HepG2 (cell line): ENCODE measurements around the gene RNF222. TPM values are rescaled to one million over a fixed set of nuclear protein-coding genes. Genes with fewer than 3 reads are reported as not detected.

Source experiments
- ATAC-seq: fragments of 200-7000 bp; cut with Tn5 transposase; 3 replicates; pipeline ENCODE4 v1.9.1; 2020; ENCODE audit warnings: mild to moderate bottlenecking, moderate library complexity
- BruUV-seq: library from RNA; stranded (reverse); fragments of 400-500 nt; replicated peaks from 2 replicates; lab custom pipeline; 2021; lab: Mats Ljungman, UMichigan
- CTCF ChIA-PET: fragments of 300-600 bp; formaldehyde crosslinking; extraction: SDS; loops from one replicate; lab custom pipeline; 2021; ENCODE audit warnings: low total read pairs, inconsistent platforms, low intra/inter-chr PET ratio; lab: Yijun Ruan, JAX
- POLR2A ChIA-PET: fragments of 350-600 bp; sonication (Branson Sonifier 250); formaldehyde crosslinking; loops from one replicate; lab custom pipeline; 2020; ENCODE audit warnings: antibody characterized with exemption, inconsistent platforms; lab: Yijun Ruan, JAX
- DNase-seq: peaks from one replicate; pipeline ENCODE4 v3.0.0-alpha.2; 2015; ENCODE audit warnings: low spot score
- FAIRE-seq: peaks from 3 replicates; lab custom pipeline; 2011; peaks lifted over from hg19 to GRCh38; lab: Jason Lieb, UNC
- H2AFZ ChIP-seq: one replicate; pipeline ENCODE4 v1.6.1; 2011; ENCODE audit warnings: low read length, inconsistent platforms
- H3K27ac ChIP-seq: fragments of 300-600 bp; 3 replicates; pipeline ENCODE4 v1.8.0; 2011; ENCODE audit warnings: mixed run types, mild to moderate bottlenecking, mixed read lengths, low read length, inconsistent platforms; ENCODE audit not compliant: insufficient read depth; ENCODE audit errors: extremely low read length
- H3K27me3 ChIP-seq, 2 experiments: fragments of 200-600 bp in 1 of 2; 2 replicates in 1 of 2; 3 replicates in 1 of 2; pipeline versions ENCODE4 v1.6.0 to v1.8.0; 2011; ENCODE audit warnings: low read length in 2 of 2, mild to moderate bottlenecking in 2 of 2, moderate library complexity in 2 of 2, inconsistent platforms in 1 of 2; ENCODE audit not compliant: insufficient read depth in 2 of 2, control insufficient read depth in 1 of 2
- H3K36me3 ChIP-seq, 2 experiments: fragments of 200-600 bp in 1 of 2; replicated peaks in 1 of 2; 2 replicates in 1 of 2; 3 replicates in 1 of 2; pipeline versions ENCODE4 v1.5.1 to v1.8.0; 2011; ENCODE audit warnings: low read length in 2 of 2, inconsistent platforms in 1 of 2; ENCODE audit not compliant: insufficient read depth in 2 of 2, control insufficient read depth in 1 of 2
- H3K4me1 ChIP-seq: 2 replicates; pipeline ENCODE4 v1.5.1; 2012; ENCODE audit warnings: low read length, inconsistent platforms; ENCODE audit not compliant: insufficient read depth
- H3K4me2 ChIP-seq: 2 replicates; pipeline ENCODE4 v1.6.0; 2011; ENCODE audit warnings: low read depth, low read length, inconsistent platforms
- H3K4me3 ChIP-seq, 3 experiments: fragments of 200-600 bp in 1 of 3; sonication (generic), shearing (Covaris generic) in 1 of 3; replicated peaks in 1 of 3; 2 replicates each; pipeline ENCODE4 v1.5.1; 2011 to 2016; ENCODE audit warnings: low read length in 3 of 3, inconsistent platforms in 2 of 3, low read depth in 2 of 3, mild to moderate bottlenecking in 2 of 3, control low read depth in 1 of 3, mixed read lengths in 1 of 3; ENCODE audit not compliant: insufficient read depth in 1 of 3
- H3K79me2 ChIP-seq: one replicate; pipeline ENCODE4 v1.6.1; 2011; ENCODE audit warnings: low read length, inconsistent platforms; ENCODE audit not compliant: insufficient read depth
- H3K9ac ChIP-seq: 2 replicates; pipeline ENCODE4 v1.6.0; 2011; ENCODE audit warnings: mild to moderate bottlenecking, low read depth, low read length, inconsistent platforms; ENCODE audit not compliant: insufficient read depth
- H3K9me3 ChIP-seq: 2 replicates; pipeline ENCODE4 v1.5.1; 2012; ENCODE audit warnings: mild to moderate bottlenecking, low read length
- H4K20me1 ChIP-seq: 2 replicates; pipeline ENCODE4 v1.6.0; 2011; ENCODE audit warnings: inconsistent platforms, mild to moderate bottlenecking, low read length, moderate library complexity; ENCODE audit not compliant: insufficient read depth
- CENPX ChIP-seq: sonication (generic); formaldehyde crosslinking; IDR thresholded peaks from 2 replicates; pipeline ENCODE4 v1.9.0; 2021; ENCODE audit warnings: mild to moderate bottlenecking, missing genetic modification reagents, moderate library complexity
- TCF7L2 ChIP-seq: IDR thresholded peaks from 2 replicates; pipeline ENCODE4 v1.6.1; 2011; ENCODE audit warnings: mild to moderate bottlenecking, low read depth, low read length, moderate library complexity
- ZBTB49 ChIP-seq: sonication (generic); formaldehyde crosslinking; IDR thresholded peaks from 2 replicates; pipeline ENCODE4 v1.4.0; 2020; ENCODE audit warnings: missing genetic modification reagents, borderline replicate concordance
- ZMYM3 ChIP-seq: sonication (generic); formaldehyde crosslinking; IDR thresholded peaks from 2 replicates; pipeline ENCODE4 v1.5.1; 2020; ENCODE audit warnings: mild to moderate bottlenecking, missing genetic modification reagents
- ZNF3 ChIP-seq: IDR thresholded peaks from 2 replicates; pipeline ENCODE4 v1.7.0; 2017; ENCODE audit warnings: inconsistent platforms
- ZNF362 ChIP-seq: sonication (generic); formaldehyde crosslinking; IDR thresholded peaks from 2 replicates; pipeline ENCODE4 v1.4.0; 2020; ENCODE audit warnings: missing genetic modification reagents, mild to moderate bottlenecking, borderline replicate concordance
- ZNF629 ChIP-seq: sonication (generic); formaldehyde crosslinking; conservative IDR thresholded peaks from 2 replicates; pipeline ENCODE4 v1.5.0; 2020; ENCODE audit warnings: missing genetic modification reagents
- WGBS: methylation state at CpG from one replicate; pipeline ENCODE4 v1.1.6; 2017; ENCODE audit warnings: low lambda C conversion rate; 5-methylcytosine and 5-hydroxymethylcytosine counted together
- in situ Hi-C: cut with HindIII; loops from 2 replicates; pipeline ENCODE4 v1.10.0; 2017; ENCODE audit warnings: low pct_unique_long_range_greater_than_20kb; ENCODE audit not compliant: extremely low pct_ligation_motif_present
- intact Hi-C: fragments of 100-400 bp; cut with micrococcal nuclease; formaldehyde crosslinking; loops from one replicate; pipeline ENCODE4 v1.10.0; 2022; ENCODE audit not compliant: unreplicated experiment
- polyA plus RNA-seq, 8 experiments: library from polyadenylated mRNA; depleted of rRNA in 3 of 8; stranded (reverse) in 7 of 8; unstranded in 1 of 8; fragments of >200 nt; fragmentation: Illumina TruSeq in 4 of 8; extraction: Trizol in 4 of 8; gene quantifications; 2 replicates each; pipeline versions ENCODE4 v1.2.1 to v1.2.3, GENCODE V29; 2011 to 2016; ENCODE audit warnings: low read depth in 4 of 8, missing spikeins in 1 of 8, mixed read lengths in 1 of 8; ENCODE audit not compliant: insufficient read depth in 1 of 8
- total RNA-seq, 5 experiments: library from RNA; depleted of rRNA; stranded (reverse); fragments of >200 nt; fragmentation: Illumina TruSeq; extraction: Trizol; gene quantifications; 2 replicates each; pipeline ENCODE4 v1.2.3, GENCODE V29; 2016; ENCODE audit warnings: low read depth in 1 of 5
- TF ChIP-seq, protein P1 (sequence below): sonication (generic); formaldehyde crosslinking; conservative IDR thresholded peaks from 2 replicates; pipeline ENCODE4 v1.4.0; 2020; ENCODE audit warnings: missing genetic modification reagents

RNF222 gene
- total and polyA plus RNA-seq, 2 of the 13 experiments (the other 11 are each of a cell fraction or from before 2014, with no cell fraction given): not detected

GRCh38 chr17:8412089-8412488 lies 14.5 kb upstream of the RNF222 start (continued):
- TF ChIP-seq, protein P1, sequence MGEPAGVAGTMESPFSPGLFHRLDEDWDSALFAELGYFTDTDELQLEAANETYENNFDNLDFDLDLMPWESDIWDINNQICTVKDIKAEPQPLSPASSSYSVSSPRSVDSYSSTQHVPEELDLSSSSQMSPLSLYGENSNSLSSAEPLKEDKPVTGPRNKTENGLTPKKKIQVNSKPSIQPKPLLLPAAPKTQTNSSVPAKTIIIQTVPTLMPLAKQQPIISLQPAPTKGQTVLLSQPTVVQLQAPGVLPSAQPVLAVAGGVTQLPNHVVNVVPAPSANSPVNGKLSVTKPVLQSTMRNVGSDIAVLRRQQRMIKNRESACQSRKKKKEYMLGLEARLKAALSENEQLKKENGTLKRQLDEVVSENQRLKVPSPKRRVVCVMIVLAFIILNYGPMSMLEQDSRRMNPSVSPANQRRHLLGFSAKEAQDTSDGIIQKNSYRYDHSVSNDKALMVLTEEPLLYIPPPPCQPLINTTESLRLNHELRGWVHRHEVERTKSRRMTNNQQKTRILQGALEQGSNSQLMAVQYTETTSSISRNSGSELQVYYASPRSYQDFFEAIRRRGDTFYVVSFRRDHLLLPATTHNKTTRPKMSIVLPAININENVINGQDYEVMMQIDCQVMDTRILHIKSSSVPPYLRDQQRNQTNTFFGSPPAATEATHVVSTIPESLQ (CRISPR knock-in tag): no peak

DNA sequence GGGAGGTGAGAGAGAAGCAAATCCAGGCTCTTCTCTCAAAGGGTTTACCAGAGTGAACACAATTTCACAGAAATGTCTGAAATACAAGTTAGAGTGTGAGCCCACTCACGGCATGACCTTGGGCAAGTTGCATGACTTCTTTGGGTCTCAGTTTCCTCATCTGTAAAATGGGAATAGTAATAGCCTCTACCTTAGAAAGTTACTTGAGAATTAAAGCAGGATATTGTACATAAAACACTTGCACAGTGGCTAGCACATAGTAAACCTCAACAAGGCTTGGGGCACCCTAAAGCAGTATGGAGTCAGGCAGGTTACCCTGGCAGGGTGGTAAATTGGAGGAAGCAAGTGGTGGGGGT lies 13.2 kb upstream of the RNF222 start:
- no peaks in the 10 kb centered on the region for H4K20me1 ChIP-seq
- BruUV-seq: no TSS peak
- intact Hi-C loops: loop anchor here (5.0 kb wide), 1 partner anchor 36 kb away; no protein-coding TSS in a partner anchor
- no peak overlapping the region for H3K9ac ChIP-seq
- H3K79me2 ChIP-seq: no peaks in the 10 kb centered on the region
- H3K4me1 ChIP-seq: peaks cover 58% of the 10 kb centered on the region
- TF ChIP-seq TCF7L2 (no peak), ZNF629 (CRISPR knock-in tag) (peak; percentile 92), ZNF3 (no peak), ZNF362 (CRISPR knock-in tag) (no peak), ZMYM3 (0 out of 2 replicates have a peak, but pooled peaks have one; percentile 23), ZBTB49 (CRISPR knock-in tag) (no peak), CENPX (no peak)
- no peak overlapping the region for H2AFZ ChIP-seq
- no peaks in the 10 kb centered on the region for H3K36me3 ChIP-seq
- no peak for FAIRE-seq
- POLR2A ChIA-PET: interaction anchor here (1.0 to 1.5 kb wide), 3 partner anchors 9 to 25 kb away, joined by 3 to 7 read pairs (median 5); partner anchors contain the start of gene NDEL1
- 86% methylated on average over 1 of the region's 1 CpG for WGBS
- CTCF ChIA-PET: interaction anchor here (1.3 to 1.5 kb wide), 4 partner anchors 19 to 375 kb away, joined by 3 to 10 read pairs (median 4); no protein-coding TSS in a partner anchor
- H3K9me3 ChIP-seq: no peaks in the 10 kb centered on the region
- H3K4me2 ChIP-seq: no peak overlapping the region
- H3K4me3 ChIP-seq: no peak overlapping the region
- no peak for DNase-seq
- no peak for ATAC-seq
- no peak overlapping the region for H3K27ac ChIP-seq
- no peaks in the 10 kb centered on the region for H3K27me3 ChIP-seq
- in situ Hi-C loops: loop anchor here (5.0 kb wide), 1 partner anchor 36 kb away; no protein-coding TSS in a partner anchor
